Measurements from ENCODE around the gene TDRD12.
"Not testable (repeated sequence)": the region's sequence is repeated elsewhere in the genome, so short reads cannot be mapped to it uniquely, and the experiment has no call there.

The TDRD12 gene

GRCh38 chr19:32811151-32811550 is 91.6 kb downstream of the TDRD12 start:
- no peak for DNase-seq

GRCh38 chr19:32812036-32812435 is 92.5 kb downstream of the TDRD12 start:
- no peak for DNase-seq

GRCh38 chr19:32812571-32812970 is 93.0 kb downstream of the TDRD12 start:
- no peak for DNase-seq

- peak; percentile 41 for DNase-seq
Observed at GRCh38 chr19:32813862-32814425, 94.4 kb downstream of the TDRD12 start.

GRCh38 chr19:32814624-32815023 is 95.1 kb downstream of the TDRD12 start:
- no peak for DNase-seq

GRCh38 chr19:32816555-32817099 is 97.1 kb downstream of the TDRD12 start:
- DNase-seq = no peak

- no peak for DNase-seq
Observed at GRCh38 chr19:32817569-32818476, 98.3 kb downstream of the TDRD12 start.

- DNase-seq = no peak
Observed at GRCh38 chr19:32818536-32818935, 99.0 kb downstream of the TDRD12 start.

- no peak for DNase-seq
Observed at GRCh38 chr19:32819419-32820400, 100.1 kb downstream of the TDRD12 start.

- no peak for DNase-seq
Observed at GRCh38 chr19:32822916-32823746, 103.6 kb downstream of the TDRD12 start.

GRCh38 chr19:32823747-32824102 is 104.2 kb downstream of the TDRD12 start:
- DNase-seq = no peak

- DNase-seq = no peak
Observed at GRCh38 chr19:32824191-32824751, 104.7 kb downstream of the TDRD12 start.

GRCh38 chr19:32824916-32825608 is 105.5 kb downstream of the TDRD12 start:
- DNase-seq = no peak

- no peak for DNase-seq
Observed at GRCh38 chr19:32828139-32828538, 108.6 kb downstream of the TDRD12 start.

GRCh38 chr19:32828643-32829344 is 109.2 kb downstream of the TDRD12 start:
- peak; percentile 19 for DNase-seq

GRCh38 chr19:32829345-32829896 is 109.9 kb downstream of the TDRD12 start:
- DNase-seq = no peak

- no peak for DNase-seq
Observed at GRCh38 chr19:32830231-32831014, 110.9 kb downstream of the TDRD12 start.

GRCh38 chr19:32831611-32832010 is 112.0 kb downstream of the TDRD12 start:
- DNase-seq = no peak

- not testable (repeated sequence) for DNase-seq
Observed at GRCh38 chr19:32832094-32832493, 112.5 kb downstream of the TDRD12 start.

Data from CD4-positive, alpha-beta T cell treated with Interleukin-17A for 4 hours (primary cell).